H9 (cell line): ENCODE results near the gene KRTAP10-5. TPM values are rescaled to one million over a fixed set of nuclear protein-coding genes. Genes with fewer than 3 reads are reported as not detected.

ENCODE experiments used
- DNase-seq: peaks from one replicate; pipeline ENCODE4 v3.0.0-alpha.2; 2017
- H2AFZ ChIP-seq: one replicate; pipeline ENCODE4 v1.6.1; 2013; ENCODE audit warnings: mild to moderate bottlenecking, low read length, control low read depth, moderate library complexity
- H2AK5ac ChIP-seq: 2 replicates; pipeline ENCODE4 v1.6.1; 2013; ENCODE audit warnings: low read length, control low read depth, mixed read lengths; ENCODE audit not compliant: insufficient read length
- H2BK120ac ChIP-seq: one replicate; pipeline ENCODE4 v1.6.1; 2013; ENCODE audit warnings: low read depth, mild to moderate bottlenecking, low read length, control low read depth, inconsistent platforms; ENCODE audit not compliant: poor library complexity, severe bottlenecking
- H2BK12ac ChIP-seq: 2 replicates; pipeline ENCODE4 v1.6.1; 2013; ENCODE audit warnings: low read length, control low read depth, mixed read lengths, low read depth; ENCODE audit not compliant: insufficient read length
- H2BK15ac ChIP-seq: 2 replicates; pipeline ENCODE4 v1.6.1; 2013; ENCODE audit warnings: low read depth, low read length, control low read depth
- H2BK20ac ChIP-seq: one replicate; pipeline ENCODE4 v1.6.1; 2013; ENCODE audit warnings: low read depth, mild to moderate bottlenecking, low read length, control low read depth, inconsistent platforms; ENCODE audit not compliant: poor library complexity, severe bottlenecking
- H2BK5ac ChIP-seq: 2 replicates; pipeline ENCODE4 v1.6.1; 2013; ENCODE audit warnings: low read length, control low read depth, mixed read lengths; ENCODE audit not compliant: insufficient read length
- H3K14ac ChIP-seq: 2 replicates; pipeline ENCODE4 v1.6.1; 2013; ENCODE audit warnings: low read length, control low read depth; ENCODE audit not compliant: insufficient read depth
- H3K18ac ChIP-seq: 2 replicates; pipeline ENCODE4 v1.6.1; 2013; ENCODE audit warnings: low read depth, mild to moderate bottlenecking, mixed read lengths, low read length, control low read depth; ENCODE audit not compliant: insufficient read length
- H3K23ac ChIP-seq: 2 replicates; pipeline ENCODE4 v1.6.1; 2013; ENCODE audit warnings: low read length, control low read depth, mixed read lengths, low read depth; ENCODE audit not compliant: insufficient read length
- H3K23me2 ChIP-seq: 2 replicates; pipeline ENCODE4 v1.6.1; 2013; ENCODE audit warnings: low read depth, mild to moderate bottlenecking, mixed read lengths, low read length, control low read depth; ENCODE audit not compliant: insufficient read length, poor library complexity, severe bottlenecking
- H3K27ac ChIP-seq: 2 replicates; pipeline ENCODE4 v1.5.1; 2013; ENCODE audit warnings: low read length, control low read depth, mixed read lengths, low read depth; ENCODE audit not compliant: insufficient read length
- H3K27me3 ChIP-seq: 2 replicates; pipeline ENCODE4 v1.6.1; 2013; ENCODE audit warnings: low read length, control low read depth, inconsistent platforms; ENCODE audit not compliant: insufficient read depth
- H3K4ac ChIP-seq: 2 replicates; pipeline ENCODE4 v1.6.1; 2013; ENCODE audit warnings: low read depth, mild to moderate bottlenecking, control low read depth, inconsistent platforms, low read length, moderate library complexity
- H3K4me1 ChIP-seq: 2 replicates; pipeline ENCODE4 v1.6.1; 2013; ENCODE audit warnings: low read length, control low read depth, inconsistent platforms; ENCODE audit not compliant: insufficient read depth
- H3K4me2 ChIP-seq: 2 replicates; pipeline ENCODE4 v1.6.1; 2013; ENCODE audit warnings: low read length, control low read depth, mixed read lengths; ENCODE audit not compliant: insufficient read length, insufficient read depth
- H3K56ac ChIP-seq: 2 replicates; pipeline ENCODE4 v1.6.1; 2013; ENCODE audit warnings: low read depth, mild to moderate bottlenecking, mixed read lengths, low read length, control low read depth; ENCODE audit not compliant: insufficient read length
- H3K79me1 ChIP-seq: 2 replicates; pipeline ENCODE4 v1.6.1; 2013; ENCODE audit warnings: low read depth, mild to moderate bottlenecking, moderate library complexity, low read length, control low read depth, inconsistent platforms; ENCODE audit not compliant: insufficient read depth, poor library complexity, severe bottlenecking
- H3K79me2 ChIP-seq: 2 replicates; pipeline ENCODE4 v1.6.1; 2013; ENCODE audit warnings: low read length, control low read depth, inconsistent platforms; ENCODE audit not compliant: insufficient read depth
- H3K9ac ChIP-seq: 2 replicates; pipeline ENCODE4 v1.6.1; 2013; ENCODE audit warnings: low read length, control low read depth, mixed read lengths; ENCODE audit not compliant: insufficient read length; ENCODE audit errors: extremely low read depth
- H3K9me3 ChIP-seq: one replicate; pipeline ENCODE4 v1.6.1; 2013; ENCODE audit warnings: low read depth, low read length, inconsistent platforms; ENCODE audit not compliant: control insufficient read depth
- H3T11ph ChIP-seq: one replicate; pipeline ENCODE4 v1.6.1; 2013; ENCODE audit warnings: mild to moderate bottlenecking, low read length, control low read depth, inconsistent platforms
- H4K20me1 ChIP-seq: one replicate; pipeline ENCODE4 v1.6.1; 2013; ENCODE audit not compliant: control insufficient read depth, insufficient read length, insufficient read depth
- H4K5ac ChIP-seq: 2 replicates; pipeline ENCODE4 v1.6.1; 2013; ENCODE audit warnings: low read depth, mild to moderate bottlenecking, mixed read lengths, low read length, control low read depth; ENCODE audit not compliant: insufficient read length
- H4K8ac ChIP-seq: replicated peaks from 2 replicates; pipeline ENCODE4 v1.6.1; 2013; ENCODE audit warnings: low read length, control low read depth, mixed read lengths, low read depth; ENCODE audit not compliant: insufficient read length
- H4K91ac ChIP-seq: 2 replicates; pipeline ENCODE4 v1.6.1; 2013; ENCODE audit warnings: low read depth, mild to moderate bottlenecking, moderate library complexity, mixed read lengths, low read length, control low read depth; ENCODE audit not compliant: insufficient read length
- H3K27ac Mint-ChIP-seq, 3 experiments: 2 replicates in 2 of 3; 3 replicates in 1 of 3; pipeline ENCODE4 v1.8.0; 2020 to 2021; ENCODE audit warnings: mixed read lengths in 3 of 3, mild to moderate bottlenecking in 1 of 3, moderate library complexity in 1 of 3
- H3K27me3 Mint-ChIP-seq: 2 replicates; pipeline ENCODE4 v1.8.0; 2021; ENCODE audit warnings: low read depth, mild to moderate bottlenecking, moderate library complexity, mixed read lengths
- H3K36me3 Mint-ChIP-seq, 3 experiments: 2 replicates in 2 of 3; 3 replicates in 1 of 3; pipeline ENCODE4 v1.8.0; 2020 to 2021; ENCODE audit warnings: low read depth in 3 of 3, mixed read lengths in 3 of 3; ENCODE audit not compliant: insufficient read depth in 1 of 3
- H3K4me1 Mint-ChIP-seq, 2 experiments: 2 replicates each; pipeline ENCODE4 v1.8.0; 2020; ENCODE audit warnings: mixed read lengths in 2 of 2
- H3K4me3 Mint-ChIP-seq, 2 experiments: 2 replicates in 1 of 2; 3 replicates in 1 of 2; pipeline ENCODE4 v1.8.0; 2020 to 2021; ENCODE audit warnings: mild to moderate bottlenecking in 2 of 2, mixed read lengths in 2 of 2, moderate library complexity in 1 of 2
- H3K9me3 Mint-ChIP-seq, 2 experiments: 2 replicates in 1 of 2; 3 replicates in 1 of 2; pipeline ENCODE4 v1.8.0; 2020; ENCODE audit warnings: mild to moderate bottlenecking in 2 of 2, mixed read lengths in 2 of 2, moderate library complexity in 1 of 2
- WGBS: extraction: QIAGEN DNeasy Blood & Tissue Kit; methylation state at CpG from one replicate; pipeline ENCODE4 v1.1.7; 2013; ENCODE audit warnings: missing lambda C conversion rate, low lambda C conversion rate, mixed read lengths; ENCODE audit not compliant: insufficient read length; ENCODE audit errors: extremely low coverage; 5-methylcytosine and 5-hydroxymethylcytosine counted together
- total RNA-seq: library from RNA; stranded (reverse); gene quantifications from 2 replicates; pipeline ENCODE4 v1.2.1, GENCODE V29; 2021
- TF ChIP-seq, protein P1 (sequence below): fragments of 200-600 bp; sonication (generic); conservative IDR thresholded peaks from 3 replicates; pipeline ENCODE4 v1.8.0; 2021; ENCODE audit warnings: antibody characterized with exemption, mild to moderate bottlenecking

Gene KRTAP10-5
- total RNA-seq, 1 experiment from 2014 or later: not detected

DNA sequence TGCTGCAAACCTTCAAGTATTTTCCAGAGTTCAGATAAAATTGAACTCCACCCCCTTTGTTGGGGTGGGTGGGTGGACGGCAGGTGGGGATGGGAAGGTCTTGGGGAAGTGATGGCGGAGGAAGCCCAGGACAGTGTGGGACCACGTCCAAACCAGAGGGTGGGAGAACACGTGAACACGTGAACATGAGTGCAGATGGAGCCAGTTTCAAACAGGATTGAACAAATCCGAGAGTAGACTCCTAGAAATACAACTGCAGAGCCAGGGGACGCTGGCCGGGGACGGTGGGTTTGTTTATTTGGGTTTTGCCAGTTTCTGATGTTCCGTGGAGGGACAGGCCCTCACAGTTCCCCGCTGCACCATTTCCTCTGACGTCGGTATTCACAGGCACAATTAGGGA is 32.0 kb downstream of the KRTAP10-5 start:
- Mint-ChIP-seq H3K27ac (peak overlapping the region in 2 of 3 experiments; percentile 78 to 87; a peak in 5 of 7 replicates), H3K4me1 (peaks cover 46 to 54% of the 10 kb centered on the region in 2 experiments), H3K27me3 (peaks cover 3% of the 10 kb centered on the region), H3K9me3 (peaks cover 10 to 20% of the 10 kb centered on the region in 2 experiments; a peak in 4 of 5 replicates), H3K36me3 (peaks cover 0 to 19% (median 9%) of the 10 kb centered on the region in 3 experiments; a peak in 3 of 7 replicates), H3K4me3 (no peak overlapping the region)
- H3K56ac ChIP-seq: no peak overlapping the region
- no peak overlapping the region for H2BK15ac ChIP-seq
- H3K27ac ChIP-seq: peak overlapping the region; percentile 7
- no peak overlapping the region for H2BK120ac ChIP-seq
- H3K27me3 ChIP-seq: no peaks in the 10 kb centered on the region
- H4K20me1 ChIP-seq: no peaks in the 10 kb centered on the region
- no peak overlapping the region for H3K4me2 ChIP-seq
- peaks cover 6% of the 10 kb centered on the region; the same call in 1 of the 2 replicates for H3K4me1 ChIP-seq
- peak overlapping the region; percentile 59; the same call in 1 of the 2 replicates for H3K14ac ChIP-seq
- no peak overlapping the region for H4K91ac ChIP-seq
- DNase-seq: no peak
- no peak overlapping the region for H2BK5ac ChIP-seq
- H2BK12ac ChIP-seq: no peak overlapping the region
- no peaks in the 10 kb centered on the region for H3K79me2 ChIP-seq
- peak overlapping the region; percentile 20 for H3T11ph ChIP-seq
- no peaks in the 10 kb centered on the region for H3K9me3 ChIP-seq
- no peak overlapping the region for H4K5ac ChIP-seq
- no peak overlapping the region for H2AFZ ChIP-seq
- H3K79me1 ChIP-seq: no peaks in the 10 kb centered on the region
- TF ChIP-seq, protein P1, sequence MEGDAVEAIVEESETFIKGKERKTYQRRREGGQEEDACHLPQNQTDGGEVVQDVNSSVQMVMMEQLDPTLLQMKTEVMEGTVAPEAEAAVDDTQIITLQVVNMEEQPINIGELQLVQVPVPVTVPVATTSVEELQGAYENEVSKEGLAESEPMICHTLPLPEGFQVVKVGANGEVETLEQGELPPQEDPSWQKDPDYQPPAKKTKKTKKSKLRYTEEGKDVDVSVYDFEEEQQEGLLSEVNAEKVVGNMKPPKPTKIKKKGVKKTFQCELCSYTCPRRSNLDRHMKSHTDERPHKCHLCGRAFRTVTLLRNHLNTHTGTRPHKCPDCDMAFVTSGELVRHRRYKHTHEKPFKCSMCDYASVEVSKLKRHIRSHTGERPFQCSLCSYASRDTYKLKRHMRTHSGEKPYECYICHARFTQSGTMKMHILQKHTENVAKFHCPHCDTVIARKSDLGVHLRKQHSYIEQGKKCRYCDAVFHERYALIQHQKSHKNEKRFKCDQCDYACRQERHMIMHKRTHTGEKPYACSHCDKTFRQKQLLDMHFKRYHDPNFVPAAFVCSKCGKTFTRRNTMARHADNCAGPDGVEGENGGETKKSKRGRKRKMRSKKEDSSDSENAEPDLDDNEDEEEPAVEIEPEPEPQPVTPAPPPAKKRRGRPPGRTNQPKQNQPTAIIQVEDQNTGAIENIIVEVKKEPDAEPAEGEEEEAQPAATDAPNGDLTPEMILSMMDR: no peak
- peak overlapping the region; percentile 3; the same call in 1 of the 2 replicates for H3K4ac ChIP-seq
- H4K8ac ChIP-seq: no peak overlapping the region
- H3K18ac ChIP-seq: peak overlapping the region; percentile 89
- no peak overlapping the region for H3K9ac ChIP-seq
- no peak overlapping the region for H3K23ac ChIP-seq
- H2AK5ac ChIP-seq: no peak overlapping the region
- no peaks in the 10 kb centered on the region for H3K23me2 ChIP-seq
- no CpG with 5 or more reads among the region's 13 CpGs for WGBS
- no peak overlapping the region for H2BK20ac ChIP-seq
